ENCODE results near the gene ZGRF1. TPM values are rescaled to one million over a fixed set of nuclear protein-coding genes. Genes with fewer than 3 reads are reported as not detected.

ZGRF1 gene
- total and polyA plus RNA-seq, 10 of the 15 experiments (the other 5 are each of a cell fraction or from before 2014, with no cell fraction given) = 8.5 to 32.1 (median 20.1) TPM

DNA sequence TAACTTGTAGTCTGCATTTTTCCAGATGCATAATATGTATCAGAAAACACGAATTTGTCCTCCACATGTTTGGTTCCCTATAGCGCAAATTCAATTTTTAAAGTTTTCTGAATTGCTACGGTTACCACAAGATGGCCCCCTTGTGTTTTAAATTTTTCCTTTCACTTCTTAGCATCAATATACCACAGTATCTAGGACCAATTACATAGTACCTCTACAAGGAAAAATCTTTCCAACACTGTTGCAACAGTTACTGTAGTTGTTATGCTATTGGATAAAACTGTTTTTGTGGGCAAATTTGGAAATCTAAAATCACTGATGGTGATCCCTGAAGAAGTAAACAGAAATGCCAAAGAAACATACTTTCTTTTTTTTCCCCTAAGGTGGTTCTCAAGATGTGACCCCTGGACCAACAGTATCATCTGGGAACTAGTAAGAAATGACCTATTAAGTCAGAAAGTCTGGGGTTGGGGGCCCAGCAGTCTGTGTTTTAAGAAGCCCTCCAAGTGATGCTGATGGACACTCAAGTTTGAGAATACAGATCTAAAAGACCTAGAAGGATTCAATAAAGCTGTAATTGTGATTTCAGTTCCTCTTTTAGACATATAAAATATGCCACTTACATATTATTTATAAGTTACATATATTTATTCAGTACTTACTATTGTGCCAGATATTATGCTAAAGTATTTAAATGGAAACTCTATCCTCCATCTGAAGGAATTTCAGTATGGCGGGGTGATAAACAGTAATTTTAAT lies 3.1 kb downstream of the ZGRF1 start:
- intact Hi-C loops (cut with micrococcal nuclease; ENCODE audit: unreplicated experiment) (loop anchor here (1.0 kb wide), 3 partner anchors 129 to 305 kb away; no protein-coding TSS in a partner anchor), in situ Hi-C loops (cut with MboI) (no loop called here)
- Histone ChIP-seq H4K20me1 (ENCODE audit: control insufficient read depth, insufficient read depth) (no peaks in the 10 kb centered on the region), H3K9me3 (replicated peaks; ENCODE audit: control insufficient read depth, insufficient read depth, low read length) (no peaks in the 10 kb centered on the region), H3K27ac (ENCODE audit: control insufficient read depth, insufficient read depth) (no peak overlapping the region; the same call in 1 of the 2 replicates), H3K4me3 (peak overlapping the region; percentile 38; the same call in 1 of the 2 replicates), H3K36me3 (ENCODE audit: control insufficient read depth in 2 of 2, insufficient read depth in 2 of 2, low read length in 1 of 2) (peaks cover 1 to 4% of the 10 kb centered on the region in 2 experiments; a peak in 3 of 4 replicates), H3K4me2 (ENCODE audit: control insufficient read depth, insufficient read depth) (peak overlapping the region; percentile 30), H3K27me3 (replicated peaks in 1 of 2; ENCODE audit: control insufficient read depth in 2 of 2, insufficient read depth in 2 of 2, low read length in 1 of 2) (no peaks in the 10 kb centered on the region), H3K79me2 (ENCODE audit: control insufficient read depth, insufficient read depth, low read length) (peaks cover 47% of the 10 kb centered on the region), H3K9ac (ENCODE audit: control insufficient read depth, insufficient read depth, low read length) (no peak overlapping the region), H2AFZ (ENCODE audit: control insufficient read depth, low read depth, low read length) (peak overlapping the region; percentile 89), H3K4me1 (ENCODE audit: control insufficient read depth, insufficient read depth, low read length) (peaks cover 20% of the 10 kb centered on the region)
- ATAC-seq = peak; percentile 18
- SMC1A ChIA-PET (ENCODE audit: uncharacterized antibody, unreplicated experiment) = interaction anchor here (0.7 to 3.0 kb wide), 13 partner anchors 8 to 318 kb away, joined by 3 to 33 read pairs (median 4); no protein-coding TSS in a partner anchor
- peak; percentile 17 for DNase-seq (ENCODE audit: low read depth, low spot score)
- no peak for FAIRE-seq
- RAD21 ChIA-PET (ENCODE audit: unreplicated experiment) = interaction anchor here (0.7 to 2.0 kb wide), 6 partner anchors 9 to 533 kb away, joined by 3 to 15 read pairs (median 3); no protein-coding TSS in a partner anchor
- WGBS (ENCODE audit: insufficient coverage, insufficient replicate concordance, low lambda C conversion rate, missing lambda C conversion rate) = 25% methylated on average over 4 of the region's 4 CpGs
- CTCF ChIA-PET = interaction anchor here (0.6 to 6.6 kb wide), 13 partner anchors 9 to 318 kb away, joined by 3 to 205 read pairs (median 6); no protein-coding TSS in a partner anchor
- no TSS peak for BruUV-seq (replicated peaks)
- POLR2A ChIA-PET = no interaction called here
- TF ChIP-seq SMC3 (IDR thresholded peaks at IDR 0.05; ENCODE audit: borderline replicate concordance, low read length) (peak; percentile 78), SIN3A (IDR thresholded peaks at IDR 0.05; ENCODE audit: low read depth, low read length) (no peak), RUNX3 (IDR thresholded peaks at IDR 0.05; ENCODE audit: low read length) (peak; percentile 22; the same call in 1 of the 2 replicates), RAD21 (IDR thresholded peaks at IDR 0.05; ENCODE audit: insufficient read depth, low read depth, low read length) (peak; percentile 78), STAT3 (IDR thresholded peaks at IDR 0.05; ENCODE audit: low read depth, low read length) (no peak), KLF5 (IDR thresholded peaks at IDR 0.05; ENCODE audit: partially characterized antibody) (no peak), NFIC (IDR thresholded peaks at IDR 0.05; ENCODE audit: low read depth, low read length) (no peak), ZNF274 (IDR thresholded peaks at IDR 0.05; ENCODE audit: insufficient read depth, insufficient read length) (no peak), NRF1 (conservative IDR thresholded peaks at IDR 0.05; ENCODE audit: low read depth, low read length) (no peak)
- TF ChIP-seq, protein P1, sequence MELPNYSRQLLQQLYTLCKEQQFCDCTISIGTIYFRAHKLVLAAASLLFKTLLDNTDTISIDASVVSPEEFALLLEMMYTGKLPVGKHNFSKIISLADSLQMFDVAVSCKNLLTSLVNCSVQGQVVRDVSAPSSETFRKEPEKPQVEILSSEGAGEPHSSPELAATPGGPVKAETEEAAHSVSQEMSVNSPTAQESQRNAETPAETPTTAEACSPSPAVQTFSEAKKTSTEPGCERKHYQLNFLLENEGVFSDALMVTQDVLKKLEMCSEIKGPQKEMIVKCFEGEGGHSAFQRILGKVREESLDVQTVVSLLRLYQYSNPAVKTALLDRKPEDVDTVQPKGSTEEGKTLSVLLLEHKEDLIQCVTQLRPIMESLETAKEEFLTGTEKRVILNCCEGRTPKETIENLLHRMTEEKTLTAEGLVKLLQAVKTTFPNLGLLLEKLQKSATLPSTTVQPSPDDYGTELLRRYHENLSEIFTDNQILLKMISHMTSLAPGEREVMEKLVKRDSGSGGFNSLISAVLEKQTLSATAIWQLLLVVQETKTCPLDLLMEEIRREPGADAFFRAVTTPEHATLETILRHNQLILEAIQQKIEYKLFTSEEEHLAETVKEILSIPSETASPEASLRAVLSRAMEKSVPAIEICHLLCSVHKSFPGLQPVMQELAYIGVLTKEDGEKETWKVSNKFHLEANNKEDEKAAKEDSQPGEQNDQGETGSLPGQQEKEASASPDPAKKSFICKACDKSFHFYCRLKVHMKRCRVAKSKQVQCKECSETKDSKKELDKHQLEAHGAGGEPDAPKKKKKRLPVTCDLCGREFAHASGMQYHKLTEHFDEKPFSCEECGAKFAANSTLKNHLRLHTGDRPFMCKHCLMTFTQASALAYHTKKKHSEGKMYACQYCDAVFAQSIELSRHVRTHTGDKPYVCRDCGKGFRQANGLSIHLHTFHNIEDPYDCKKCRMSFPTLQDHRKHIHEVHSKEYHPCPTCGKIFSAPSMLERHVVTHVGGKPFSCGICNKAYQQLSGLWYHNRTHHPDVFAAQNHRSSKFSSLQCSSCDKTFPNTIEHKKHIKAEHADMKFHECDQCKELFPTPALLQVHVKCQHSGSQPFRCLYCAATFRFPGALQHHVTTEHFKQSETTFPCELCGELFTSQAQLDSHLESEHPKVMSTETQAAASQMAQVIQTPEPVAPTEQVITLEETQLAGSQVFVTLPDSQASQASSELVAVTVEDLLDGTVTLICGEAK (IDR thresholded peaks at IDR 0.05; ENCODE audit: borderline replicate concordance) = peak; percentile 52; the same call in 1 of the 2 replicates
- TF ChIP-seq, protein P2, sequence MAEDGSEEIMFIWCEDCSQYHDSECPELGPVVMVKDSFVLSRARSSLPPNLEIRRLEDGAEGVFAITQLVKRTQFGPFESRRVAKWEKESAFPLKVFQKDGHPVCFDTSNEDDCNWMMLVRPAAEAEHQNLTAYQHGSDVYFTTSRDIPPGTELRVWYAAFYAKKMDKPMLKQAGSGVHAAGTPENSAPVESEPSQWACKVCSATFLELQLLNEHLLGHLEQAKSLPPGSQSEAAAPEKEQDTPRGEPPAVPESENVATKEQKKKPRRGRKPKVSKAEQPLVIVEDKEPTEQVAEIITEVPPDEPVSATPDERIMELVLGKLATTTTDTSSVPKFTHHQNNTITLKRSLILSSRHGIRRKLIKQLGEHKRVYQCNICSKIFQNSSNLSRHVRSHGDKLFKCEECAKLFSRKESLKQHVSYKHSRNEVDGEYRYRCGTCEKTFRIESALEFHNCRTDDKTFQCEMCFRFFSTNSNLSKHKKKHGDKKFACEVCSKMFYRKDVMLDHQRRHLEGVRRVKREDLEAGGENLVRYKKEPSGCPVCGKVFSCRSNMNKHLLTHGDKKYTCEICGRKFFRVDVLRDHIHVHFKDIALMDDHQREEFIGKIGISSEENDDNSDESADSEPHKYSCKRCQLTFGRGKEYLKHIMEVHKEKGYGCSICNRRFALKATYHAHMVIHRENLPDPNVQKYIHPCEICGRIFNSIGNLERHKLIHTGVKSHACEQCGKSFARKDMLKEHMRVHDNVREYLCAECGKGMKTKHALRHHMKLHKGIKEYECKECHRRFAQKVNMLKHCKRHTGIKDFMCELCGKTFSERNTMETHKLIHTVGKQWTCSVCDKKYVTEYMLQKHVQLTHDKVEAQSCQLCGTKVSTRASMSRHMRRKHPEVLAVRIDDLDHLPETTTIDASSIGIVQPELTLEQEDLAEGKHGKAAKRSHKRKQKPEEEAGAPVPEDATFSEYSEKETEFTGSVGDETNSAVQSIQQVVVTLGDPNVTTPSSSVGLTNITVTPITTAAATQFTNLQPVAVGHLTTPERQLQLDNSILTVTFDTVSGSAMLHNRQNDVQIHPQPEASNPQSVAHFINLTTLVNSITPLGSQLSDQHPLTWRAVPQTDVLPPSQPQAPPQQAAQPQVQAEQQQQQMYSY (CRISPR knock-in tag; IDR thresholded peaks at IDR 0.05) = no peak
- TF ChIP-seq, protein P3, sequence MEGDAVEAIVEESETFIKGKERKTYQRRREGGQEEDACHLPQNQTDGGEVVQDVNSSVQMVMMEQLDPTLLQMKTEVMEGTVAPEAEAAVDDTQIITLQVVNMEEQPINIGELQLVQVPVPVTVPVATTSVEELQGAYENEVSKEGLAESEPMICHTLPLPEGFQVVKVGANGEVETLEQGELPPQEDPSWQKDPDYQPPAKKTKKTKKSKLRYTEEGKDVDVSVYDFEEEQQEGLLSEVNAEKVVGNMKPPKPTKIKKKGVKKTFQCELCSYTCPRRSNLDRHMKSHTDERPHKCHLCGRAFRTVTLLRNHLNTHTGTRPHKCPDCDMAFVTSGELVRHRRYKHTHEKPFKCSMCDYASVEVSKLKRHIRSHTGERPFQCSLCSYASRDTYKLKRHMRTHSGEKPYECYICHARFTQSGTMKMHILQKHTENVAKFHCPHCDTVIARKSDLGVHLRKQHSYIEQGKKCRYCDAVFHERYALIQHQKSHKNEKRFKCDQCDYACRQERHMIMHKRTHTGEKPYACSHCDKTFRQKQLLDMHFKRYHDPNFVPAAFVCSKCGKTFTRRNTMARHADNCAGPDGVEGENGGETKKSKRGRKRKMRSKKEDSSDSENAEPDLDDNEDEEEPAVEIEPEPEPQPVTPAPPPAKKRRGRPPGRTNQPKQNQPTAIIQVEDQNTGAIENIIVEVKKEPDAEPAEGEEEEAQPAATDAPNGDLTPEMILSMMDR (IDR thresholded peaks at IDR 0.05 in 2 of 3, conservative IDR thresholded peaks at IDR 0.05 in 1 of 3; ENCODE audit: control insufficient read depth in 2 of 3, extremely low read depth in 1 of 3, insufficient read depth in 1 of 3, low read depth in 3 of 3, low read length in 3 of 3) = peak; percentile 34 to 69 (median 57); a peak in 5 of 6 replicates

All from GM12878 (cell line).